K562 (cell line): ENCODE results near the gene WDR54. TPM values are rescaled to one million over a fixed set of nuclear protein-coding genes. Genes with fewer than 3 reads are reported as not detected.
A peak's percentile ranks its signal among the peaks of the same experiment; 100 is the strongest.

Experiments used
- ATF2 ChIP-seq: sonication (generic); formaldehyde crosslinking; IDR thresholded peaks from 2 replicates; pipeline ENCODE4 v1.8.1; 2022; ENCODE audit warnings: missing genetic modification reagents
- COPS2 ChIP-seq: fragments of 450-650 bp; conservative IDR thresholded peaks from 2 replicates; pipeline ENCODE4 v1.6.1; 2016; ENCODE audit warnings: mild to moderate bottlenecking, moderate library complexity
- CREB5 ChIP-seq: fragments of 250-450 bp; sonication (Bioruptor Pico); IDR thresholded peaks from 2 replicates; pipeline ENCODE4 v1.5.0; 2020; ENCODE audit warnings: mild to moderate bottlenecking
- FOXA1 ChIP-seq: fragments of 450-650 bp; IDR thresholded peaks from 2 replicates; pipeline ENCODE4 v1.6.1; 2016; ENCODE audit warnings: mild to moderate bottlenecking, borderline replicate concordance
- GABPA ChIP-seq: fragments of 200-800 bp; sonication (Bioruptor generic); conservative IDR thresholded peaks from 2 replicates; pipeline ENCODE4 v1.6.1; 2016; ENCODE audit warnings: low read depth, missing genetic modification characterization, missing compliant biosample characterization
- GTF2A2 ChIP-seq: IDR thresholded peaks from 2 replicates; pipeline ENCODE4 v1.6.1; 2016; ENCODE audit warnings: mild to moderate bottlenecking, missing genetic modification characterization, missing compliant biosample characterization
- GTF2F1 ChIP-seq: IDR thresholded peaks from 2 replicates; pipeline ENCODE4 v1.6.1; 2011; ENCODE audit warnings: low read depth, low read length, improper control_type of control experiment
- HDAC8 ChIP-seq: fragments of 450-650 bp; IDR thresholded peaks from 2 replicates; pipeline ENCODE4 v1.6.1; 2016; ENCODE audit warnings: mild to moderate bottlenecking, missing genetic modification characterization, moderate library complexity, missing compliant biosample characterization
- HMGN3 ChIP-seq: IDR thresholded peaks from 2 replicates; pipeline ENCODE4 v1.6.1; 2011; ENCODE audit warnings: borderline replicate concordance, low read depth, mild to moderate bottlenecking, mixed read lengths, low read length; ENCODE audit not compliant: insufficient read length; ENCODE audit errors: extremely low read depth
- IFI16 ChIP-seq: fragments of 250-450 bp; sonication (Bioruptor Pico); IDR thresholded peaks from 2 replicates; pipeline ENCODE4 v2.1.2; 2022; ENCODE audit warnings: mild to moderate bottlenecking, inconsistent platforms
- NFATC3 ChIP-seq: fragments of 450-650 bp; IDR thresholded peaks from 2 replicates; pipeline ENCODE4 v1.6.1; 2017; ENCODE audit warnings: mild to moderate bottlenecking
- PML ChIP-seq: IDR thresholded peaks from 2 replicates; pipeline ENCODE4 v1.6.1; 2012; ENCODE audit warnings: low read length, inconsistent platforms
- SPI1 ChIP-seq: IDR thresholded peaks from 2 replicates; pipeline ENCODE4 v1.6.1; 2011; ENCODE audit warnings: low read depth, low read length, control low read depth, borderline replicate concordance
- ZKSCAN3 ChIP-seq: fragments of 250-450 bp; sonication (Bioruptor Pico); IDR thresholded peaks from 2 replicates; pipeline ENCODE4 v1.4.0; 2020
- ZMIZ1 ChIP-seq, 2 experiments: fragments of 150-350 bp in 1 of 2; IDR thresholded peaks; 2 replicates each; pipeline ENCODE4 v1.6.1; 2012 to 2016; ENCODE audit warnings: low read depth in 2 of 2, low read length in 2 of 2, mild to moderate bottlenecking in 1 of 2, moderate library complexity in 1 of 2
- ZNF444 ChIP-seq: fragments of 250-450 bp; sonication (Bioruptor Pico); IDR thresholded peaks from 2 replicates; pipeline ENCODE4 v1.4.0; 2020; ENCODE audit warnings: mild to moderate bottlenecking, moderate library complexity
- polyA plus RNA-seq, 8 experiments: library from polyadenylated mRNA; depleted of rRNA in 4 of 8; stranded (reverse) in 5 of 8; unstranded in 3 of 8; fragments of >200 nt; fragmentation: Nextera tagmentation in 2 of 8; fragmentation: Illumina TruSeq in 1 of 8; extraction: Ambion mirVana in 2 of 8; extraction: Trizol in 1 of 8; gene quantifications; 2 replicates each; pipeline versions ENCODE4 v1.2.1 to v1.2.3, GENCODE V29; 2011 to 2014; ENCODE audit warnings: inconsistent platforms in 1 of 8, missing spikeins in 1 of 8
- total RNA-seq, 7 experiments: library from RNA; depleted of rRNA in 6 of 7; stranded (reverse); fragments of >200 nt in 6 of 7; fragmentation: Illumina TruSeq in 2 of 7; extraction: Trizol in 2 of 7; gene quantifications; 2 replicates each; pipeline versions ENCODE4 v1.2.1 to v1.2.3, GENCODE V29; 2011 to 2021; ENCODE audit warnings: low replicate concordance in 1 of 7
- TF ChIP-seq, protein P1 (sequence below): fragments of 450-650 bp; IDR thresholded peaks from 2 replicates; pipeline ENCODE4 v1.6.1; 2016; ENCODE audit warnings: missing biosample characterization, missing genetic modification characterization
- TF ChIP-seq, protein P2 (sequence below): fragments of 250-450 bp; sonication (Bioruptor Pico); IDR thresholded peaks from 2 replicates; pipeline ENCODE4 v1.9.0; 2021; ENCODE audit warnings: mild to moderate bottlenecking, inconsistent platforms

The WDR54 gene
- total and polyA plus RNA-seq, 9 of the 15 experiments (the other 6 are each of a cell fraction or from before 2014, with no cell fraction given), result 5.2 to 15.2 (median 7.4) TPM

DNA sequence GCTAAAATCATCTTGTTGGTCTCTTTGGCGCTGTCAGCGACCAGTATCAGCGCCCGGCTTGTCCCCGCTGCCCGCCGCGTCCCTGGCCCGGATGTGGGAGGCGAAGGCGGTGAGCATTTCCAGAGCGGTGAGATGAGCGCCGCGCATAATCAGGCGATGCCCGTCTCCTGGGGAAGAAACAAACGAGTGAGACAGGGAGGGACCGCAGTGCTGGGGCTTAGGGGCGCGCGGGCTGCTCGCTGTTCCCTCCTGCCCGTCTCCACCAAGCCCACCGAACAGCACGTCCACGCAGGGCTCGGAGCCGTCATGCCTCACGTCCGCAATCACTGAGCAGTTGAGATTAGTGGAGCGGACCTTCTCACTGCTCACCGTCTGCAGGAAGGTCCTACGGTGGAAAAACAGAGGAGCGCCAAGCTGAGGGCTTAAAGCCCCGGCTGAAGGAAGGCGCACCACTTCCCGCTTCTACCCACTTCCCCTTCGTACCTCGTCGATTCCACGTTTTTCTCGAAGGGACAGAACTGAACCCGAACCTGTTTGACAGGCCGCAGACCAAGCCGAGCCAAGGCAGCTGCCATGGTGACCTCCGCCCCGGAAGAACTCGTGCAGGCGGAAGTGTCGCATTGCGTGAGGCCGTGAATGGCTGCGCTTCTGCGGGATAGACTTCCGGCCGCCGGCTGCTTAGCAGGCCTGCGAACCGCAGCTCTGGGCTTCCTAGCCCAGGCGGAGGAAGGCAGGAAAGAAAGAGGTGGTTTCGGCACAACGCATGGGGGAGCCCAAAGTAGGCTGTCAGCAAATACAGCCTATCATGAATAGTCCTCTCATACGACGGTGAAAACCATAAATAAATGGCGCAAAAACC, 50.8 kb downstream of the WDR54 start, which contains the start of gene MRPL53 (continued):
- TF ChIP-seq CREB5 (CRISPR knock-in tag) (no peak), ATF2 (CRISPR knock-in tag) (no peak), NFATC3 (0 out of 2 replicates have a peak, but pooled peaks have one; percentile 49), GABPA (tag) (peak; percentile 100), ZMIZ1 (IDR thresholded peaks at IDR 0.05; ENCODE audit: low read depth in 2 of 2, low read length in 2 of 2) (peak in 1 of 2 experiments; percentile 61; a peak in 1 of 4 replicates), GTF2F1 (no peak), ZKSCAN3 (CRISPR knock-in tag) (no peak), PML (peak; percentile 88), ZNF444 (CRISPR knock-in tag) (no peak), HMGN3 (peak; percentile 72), SPI1 (peak; percentile 49), IFI16 (CRISPR knock-in tag) (no peak), COPS2 (no peak), GTF2A2 (tag) (no peak), FOXA1 (no peak), HDAC8 (tag) (peak; percentile 24; the same call in 1 of the 2 replicates)
- TF ChIP-seq, protein P1, sequence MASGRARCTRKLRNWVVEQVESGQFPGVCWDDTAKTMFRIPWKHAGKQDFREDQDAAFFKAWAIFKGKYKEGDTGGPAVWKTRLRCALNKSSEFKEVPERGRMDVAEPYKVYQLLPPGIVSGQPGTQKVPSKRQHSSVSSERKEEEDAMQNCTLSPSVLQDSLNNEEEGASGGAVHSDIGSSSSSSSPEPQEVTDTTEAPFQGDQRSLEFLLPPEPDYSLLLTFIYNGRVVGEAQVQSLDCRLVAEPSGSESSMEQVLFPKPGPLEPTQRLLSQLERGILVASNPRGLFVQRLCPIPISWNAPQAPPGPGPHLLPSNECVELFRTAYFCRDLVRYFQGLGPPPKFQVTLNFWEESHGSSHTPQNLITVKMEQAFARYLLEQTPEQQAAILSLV (tag), result no peak
- TF ChIP-seq, protein P2, sequence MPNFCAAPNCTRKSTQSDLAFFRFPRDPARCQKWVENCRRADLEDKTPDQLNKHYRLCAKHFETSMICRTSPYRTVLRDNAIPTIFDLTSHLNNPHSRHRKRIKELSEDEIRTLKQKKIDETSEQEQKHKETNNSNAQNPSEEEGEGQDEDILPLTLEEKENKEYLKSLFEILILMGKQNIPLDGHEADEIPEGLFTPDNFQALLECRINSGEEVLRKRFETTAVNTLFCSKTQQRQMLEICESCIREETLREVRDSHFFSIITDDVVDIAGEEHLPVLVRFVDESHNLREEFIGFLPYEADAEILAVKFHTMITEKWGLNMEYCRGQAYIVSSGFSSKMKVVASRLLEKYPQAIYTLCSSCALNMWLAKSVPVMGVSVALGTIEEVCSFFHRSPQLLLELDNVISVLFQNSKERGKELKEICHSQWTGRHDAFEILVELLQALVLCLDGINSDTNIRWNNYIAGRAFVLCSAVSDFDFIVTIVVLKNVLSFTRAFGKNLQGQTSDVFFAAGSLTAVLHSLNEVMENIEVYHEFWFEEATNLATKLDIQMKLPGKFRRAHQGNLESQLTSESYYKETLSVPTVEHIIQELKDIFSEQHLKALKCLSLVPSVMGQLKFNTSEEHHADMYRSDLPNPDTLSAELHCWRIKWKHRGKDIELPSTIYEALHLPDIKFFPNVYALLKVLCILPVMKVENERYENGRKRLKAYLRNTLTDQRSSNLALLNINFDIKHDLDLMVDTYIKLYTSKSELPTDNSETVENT (CRISPR knock-in tag), result peak; percentile 39; the same call in 1 of the 2 replicates
